Measurements from ENCODE around the gene DAAM2.
A peak's percentile ranks its signal among the peaks of the same experiment; 100 is the strongest.

The DAAM2 gene

GRCh38 chr6:39819676-39820075 is 27.5 kb downstream of the DAAM2 start:
- Histone ChIP-seq H3K9ac (ENCODE audit: low read depth, low read length, poor library complexity, severe bottlenecking) (no peak overlapping the region), H3K9me3 (ENCODE audit: insufficient read depth, low read depth, low read length) (no peaks in the 10 kb centered on the region), H3K4me3 (ENCODE audit: low read length, poor library complexity, severe bottlenecking) (no peak overlapping the region), H3K27me3 (ENCODE audit: insufficient read depth, low read length, poor library complexity, severe bottlenecking) (no peaks in the 10 kb centered on the region), H3K4me2 (ENCODE audit: low read depth, low read length, poor library complexity, severe bottlenecking) (no peak overlapping the region), H3K9me2 (replicated peaks; ENCODE audit: low read depth, low read length) (no peaks in the 10 kb centered on the region), H2AFZ (ENCODE audit: low read length) (0 out of 2 replicates have a peak overlapping the region, but pooled peaks have one; percentile 4), H3F3A (ENCODE audit: low read depth) (no peaks in the 10 kb centered on the region; the same call in 1 of the 2 replicates), H3K4me1 (ENCODE audit: insufficient read depth, low read length, poor library complexity, severe bottlenecking) (peaks cover 42% of the 10 kb centered on the region), H3K36me3 (ENCODE audit: insufficient read depth, low read length) (no peaks in the 10 kb centered on the region), H4K20me1 (ENCODE audit: insufficient read depth, low read length, poor library complexity, severe bottlenecking) (no peaks in the 10 kb centered on the region), H3K79me2 (ENCODE audit: insufficient read depth, low read length) (no peaks in the 10 kb centered on the region)
- TF ChIP-seq, protein P1, sequence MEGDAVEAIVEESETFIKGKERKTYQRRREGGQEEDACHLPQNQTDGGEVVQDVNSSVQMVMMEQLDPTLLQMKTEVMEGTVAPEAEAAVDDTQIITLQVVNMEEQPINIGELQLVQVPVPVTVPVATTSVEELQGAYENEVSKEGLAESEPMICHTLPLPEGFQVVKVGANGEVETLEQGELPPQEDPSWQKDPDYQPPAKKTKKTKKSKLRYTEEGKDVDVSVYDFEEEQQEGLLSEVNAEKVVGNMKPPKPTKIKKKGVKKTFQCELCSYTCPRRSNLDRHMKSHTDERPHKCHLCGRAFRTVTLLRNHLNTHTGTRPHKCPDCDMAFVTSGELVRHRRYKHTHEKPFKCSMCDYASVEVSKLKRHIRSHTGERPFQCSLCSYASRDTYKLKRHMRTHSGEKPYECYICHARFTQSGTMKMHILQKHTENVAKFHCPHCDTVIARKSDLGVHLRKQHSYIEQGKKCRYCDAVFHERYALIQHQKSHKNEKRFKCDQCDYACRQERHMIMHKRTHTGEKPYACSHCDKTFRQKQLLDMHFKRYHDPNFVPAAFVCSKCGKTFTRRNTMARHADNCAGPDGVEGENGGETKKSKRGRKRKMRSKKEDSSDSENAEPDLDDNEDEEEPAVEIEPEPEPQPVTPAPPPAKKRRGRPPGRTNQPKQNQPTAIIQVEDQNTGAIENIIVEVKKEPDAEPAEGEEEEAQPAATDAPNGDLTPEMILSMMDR (conservative IDR thresholded peaks at IDR 0.05; ENCODE audit: low read length) = no peak
- no peak for TF ChIP-seq EZH2phosphoT487 (IDR thresholded peaks at IDR 0.05; ENCODE audit: borderline replicate concordance)

DNA sequence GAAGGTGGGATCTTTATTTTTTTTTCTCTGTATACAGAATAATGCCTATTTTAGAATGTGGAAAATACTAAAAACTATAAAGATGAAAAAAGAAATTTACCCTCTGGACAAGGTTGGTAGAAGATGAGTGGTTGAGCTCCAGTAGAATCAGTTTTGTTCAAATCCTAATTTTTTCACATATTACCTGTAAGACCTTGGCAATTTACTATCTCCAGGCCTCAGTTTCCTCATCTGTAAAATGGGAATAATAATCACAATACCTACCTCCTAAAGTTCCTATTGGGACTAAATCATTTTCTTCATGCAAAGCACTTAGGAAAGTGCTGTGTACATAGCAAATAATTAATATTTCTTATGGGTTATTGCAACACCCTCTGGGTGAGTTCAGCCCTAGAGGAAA is 28.4 kb downstream of the DAAM2 start:
- Histone ChIP-seq H3K79me2 (ENCODE audit: insufficient read depth, low read length) (no peaks in the 10 kb centered on the region), H3K27me3 (ENCODE audit: insufficient read depth, low read length, poor library complexity, severe bottlenecking) (no peaks in the 10 kb centered on the region), H4K20me1 (ENCODE audit: insufficient read depth, low read length, poor library complexity, severe bottlenecking) (no peaks in the 10 kb centered on the region), H3K4me1 (ENCODE audit: insufficient read depth, low read length, poor library complexity, severe bottlenecking) (peaks cover 33% of the 10 kb centered on the region), H3K4me2 (ENCODE audit: low read depth, low read length, poor library complexity, severe bottlenecking) (no peak overlapping the region), H2AFZ (ENCODE audit: low read length) (no peak overlapping the region), H3K9me3 (ENCODE audit: insufficient read depth, low read depth, low read length) (no peaks in the 10 kb centered on the region), H3K9ac (ENCODE audit: low read depth, low read length, poor library complexity, severe bottlenecking) (no peak overlapping the region), H3K36me3 (ENCODE audit: insufficient read depth, low read length) (no peaks in the 10 kb centered on the region), H3K9me2 (replicated peaks; ENCODE audit: low read depth, low read length) (no peaks in the 10 kb centered on the region), H3F3A (ENCODE audit: low read depth) (no peaks in the 10 kb centered on the region; the same call in 1 of the 2 replicates), H3K4me3 (ENCODE audit: low read length, poor library complexity, severe bottlenecking) (no peak overlapping the region)
- TF ChIP-seq, protein P1 (conservative IDR thresholded peaks at IDR 0.05; ENCODE audit: low read length) = no peak

DNA sequence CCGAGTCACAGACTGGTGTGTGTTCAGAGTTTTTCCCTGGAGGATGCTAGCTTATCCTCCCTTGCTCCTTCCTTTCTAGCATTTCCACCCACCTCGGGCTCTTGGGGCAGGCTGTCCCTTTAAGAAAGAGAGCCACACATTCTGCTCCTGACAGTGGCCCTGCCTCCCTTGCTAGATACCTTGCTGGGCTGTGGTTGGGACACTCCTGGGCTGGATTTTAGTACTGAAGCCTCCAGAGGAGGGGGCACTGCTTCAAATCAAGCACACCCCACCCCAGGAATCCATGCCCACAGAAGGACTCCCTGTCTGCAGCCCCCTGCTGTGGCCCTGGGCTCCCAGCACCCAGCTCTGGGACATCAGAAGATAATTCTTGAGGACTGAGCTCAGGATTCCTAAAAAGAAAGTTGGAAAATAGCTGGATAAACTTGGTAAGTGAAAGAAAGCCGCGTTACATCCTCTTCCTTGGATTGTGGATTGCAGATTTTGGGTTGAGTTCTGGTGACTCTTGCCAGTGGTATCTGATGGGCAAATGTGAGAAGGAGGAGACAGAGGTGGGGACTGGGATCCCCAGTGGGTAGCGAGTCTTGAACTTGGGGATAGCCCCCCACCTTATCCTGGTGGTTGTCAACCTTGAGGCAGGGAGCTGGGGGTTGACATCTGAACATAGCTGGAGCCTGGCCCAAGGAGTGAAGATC is 29.0 kb downstream of the DAAM2 start:
- H3K9me2 ChIP-seq (replicated peaks; ENCODE audit: low read depth, low read length) = no peaks in the 10 kb centered on the region
- no peak overlapping the region for H3K9ac ChIP-seq (ENCODE audit: low read depth, low read length, poor library complexity, severe bottlenecking)
- no peaks in the 10 kb centered on the region for H3K9me3 ChIP-seq (ENCODE audit: insufficient read depth, low read depth, low read length)
- H4K20me1 ChIP-seq (ENCODE audit: insufficient read depth, low read length, poor library complexity, severe bottlenecking) = no peaks in the 10 kb centered on the region
- H3K4me2 ChIP-seq (ENCODE audit: low read depth, low read length, poor library complexity, severe bottlenecking) = no peak overlapping the region
- no peak overlapping the region for H2AFZ ChIP-seq (ENCODE audit: low read length)
- no peak overlapping the region for H3K4me3 ChIP-seq (ENCODE audit: low read length, poor library complexity, severe bottlenecking)
- no peaks in the 10 kb centered on the region for H3K27me3 ChIP-seq (ENCODE audit: insufficient read depth, low read length, poor library complexity, severe bottlenecking)
- H3K36me3 ChIP-seq (ENCODE audit: insufficient read depth, low read length) = no peaks in the 10 kb centered on the region
- H3K79me2 ChIP-seq (ENCODE audit: insufficient read depth, low read length) = no peaks in the 10 kb centered on the region
- no peak for TF ChIP-seq EZH2phosphoT487 (IDR thresholded peaks at IDR 0.05; ENCODE audit: borderline replicate concordance)
- TF ChIP-seq, protein P1 (conservative IDR thresholded peaks at IDR 0.05; ENCODE audit: low read length) = no peak
- no peaks in the 10 kb centered on the region; the same call in 1 of the 2 replicates for H3F3A ChIP-seq (ENCODE audit: low read depth)
- peaks cover 27% of the 10 kb centered on the region for H3K4me1 ChIP-seq (ENCODE audit: insufficient read depth, low read length, poor library complexity, severe bottlenecking)

Data from Loucy (cell line).